Measurements from ENCODE around the gene PEX5L.

GRCh38 chr3:180059356-180059755 lies 22.6 kb upstream of the PEX5L start:
- no peak for TF ChIP-seq POLR2AphosphoS5 (IDR thresholded peaks at IDR 0.05; ENCODE audit: low read depth, low read length)
- TF ChIP-seq TAF1 (IDR thresholded peaks at IDR 0.05; ENCODE audit: borderline replicate concordance, insufficient read depth, low read length): no peak
- no peak for TF ChIP-seq REST (IDR thresholded peaks at IDR 0.05; ENCODE audit: insufficient read depth in 1 of 2, low read depth in 2 of 2, low read length in 2 of 2)
- no peak for TF ChIP-seq SIN3A (IDR thresholded peaks at IDR 0.05; ENCODE audit: borderline replicate concordance, insufficient read depth, low read length)
- no peak for TF ChIP-seq FOXP2 (optimal IDR thresholded peaks at IDR 0.05; ENCODE audit: borderline replicate concordance, extremely low read depth, extremely low read length, insufficient read depth)

Measured in PFSK-1 (cell line).